Measurements from ENCODE around the gene ZNF217.
"Not testable (repeated sequence)": the region's sequence is repeated elsewhere in the genome, so short reads cannot be mapped to it uniquely, and the experiment has no call there.

ZNF217 gene

GRCh38 chr20:53522696-53523095 lies 70.9 kb downstream of the ZNF217 start:
- no peak overlapping the region for H3K4me3 ChIP-seq (replicated peaks; ENCODE audit: low read depth, low read length)
- no peak for DNase-seq (ENCODE audit: extremely low read depth, low read depth)
- TF ChIP-seq CTCF (IDR thresholded peaks at IDR 0.05; ENCODE audit: low read depth, low read length, missing control alignments), result no peak

GRCh38 chr20:53522026-53522425 lies 71.6 kb downstream of the ZNF217 start:
- H3K4me3 ChIP-seq (replicated peaks; ENCODE audit: low read depth, low read length), result no peak overlapping the region
- TF ChIP-seq CTCF (IDR thresholded peaks at IDR 0.05; ENCODE audit: low read depth, low read length, missing control alignments), result no peak
- no peak for DNase-seq (ENCODE audit: extremely low read depth, low read depth)

- peak; percentile 59 for DNase-seq (ENCODE audit: extremely low read depth, low read depth)
- not testable (repeated sequence) for H3K4me3 ChIP-seq (replicated peaks; ENCODE audit: low read depth, low read length)
Observed at GRCh38 chr20:53521421-53521820, 72.2 kb downstream of the ZNF217 start.

- TF ChIP-seq CTCF (IDR thresholded peaks at IDR 0.05; ENCODE audit: low read depth, low read length, missing control alignments), result no peak
- H3K4me3 ChIP-seq (replicated peaks; ENCODE audit: low read depth, low read length), result no peak overlapping the region
- no peak for DNase-seq (ENCODE audit: extremely low read depth, low read depth)
Observed at GRCh38 chr20:53517146-53517545, 76.5 kb downstream of the ZNF217 start.
